ENCODE data around the gene TMEFF2. TPM values are rescaled to one million over a fixed set of nuclear protein-coding genes. Genes with fewer than 3 reads are reported as not detected.

Gene TMEFF2
- total and polyA plus RNA-seq, 2 of the 4 experiments (the other 2 are of a cell fraction) = 1.3 to 3.0 TPM

- ATAC-seq (ENCODE audit: low read depth) (no peak), DNase-seq (no peak)
- no peak overlapping the region for H2AK9ac ChIP-seq (replicated peaks; ENCODE audit: low read depth, low read length, poor library complexity)
- no peak overlapping the region for H2BK120ac ChIP-seq (ENCODE audit: low read depth, low read length)
- no peak overlapping the region for H4K5ac ChIP-seq (ENCODE audit: low read depth, low read length)
- H4K91ac ChIP-seq (ENCODE audit: insufficient read depth, low read depth, low read length) = no peak overlapping the region
- no peak overlapping the region for H3K14ac ChIP-seq (replicated peaks; ENCODE audit: low read depth, low read length)
- no peak overlapping the region for H3K9ac ChIP-seq (ENCODE audit: low read depth, low read length)
- H4K8ac ChIP-seq (ENCODE audit: low read depth in 2 of 2, low read length in 2 of 2) = no peak overlapping the region
- no peak overlapping the region for H2BK5ac ChIP-seq (ENCODE audit: low read depth, low read length, poor library complexity, severe bottlenecking)
- no peaks in the 10 kb centered on the region for H3K9me3 ChIP-seq (ENCODE audit: control insufficient read depth, insufficient read depth, low read length)
- H3K9me1 ChIP-seq (ENCODE audit: insufficient read depth, low read length) = no peaks in the 10 kb centered on the region
- no peak overlapping the region for H2AK5ac ChIP-seq (ENCODE audit: low read depth, low read length)
- in situ Hi-C loops (cut with MboI; ENCODE audit: low sequenced_read_pairs) (no loop called here), dilution Hi-C loops (cut with HindIII; ENCODE audit: low sequenced_read_pairs, unreplicated experiment) (no loop called here), intact Hi-C loops (cut with micrococcal nuclease) (no loop called here)
- H2BK15ac ChIP-seq (ENCODE audit: low read depth, low read length) = no peak overlapping the region
- H3K4me1 ChIP-seq (ENCODE audit: control insufficient read depth, insufficient read depth, low read length) = peaks cover 10% of the 10 kb centered on the region
- no peak overlapping the region for H2AFZ ChIP-seq (replicated peaks; ENCODE audit: low read length, poor library complexity)
- POLR2A ChIA-PET (ENCODE audit: unreplicated experiment) = interaction anchor here (0.9 kb wide), 1 partner anchor 11 kb away, joined by 3 read pairs; no protein-coding TSS in a partner anchor
- no peak overlapping the region for H3K18ac ChIP-seq (ENCODE audit: low read depth, low read length)
- no peak overlapping the region for H3K4me3 ChIP-seq (ENCODE audit: insufficient read depth, low read depth, low read length)
- no TSS peak for BruUV-seq (replicated peaks)
- CTCF ChIA-PET = no interaction called here
- WGBS, 2 experiments (ENCODE audit: extremely low coverage in 2 of 2, insufficient read length in 1 of 2) = no CpG with 5 or more reads among the region's 1 CpG
- no peak overlapping the region for H3K23ac ChIP-seq (ENCODE audit: low read depth, low read length)
- no peaks in the 10 kb centered on the region for H4K20me1 ChIP-seq (ENCODE audit: insufficient read depth, low read length)
- H3K27me3 ChIP-seq (ENCODE audit: control insufficient read depth, insufficient read depth, low read length) = no peaks in the 10 kb centered on the region
- H3K4me2 ChIP-seq (ENCODE audit: low read depth, low read length) = no peak overlapping the region
- no peaks in the 10 kb centered on the region for H3K36me3 ChIP-seq (ENCODE audit: control insufficient read depth, insufficient read depth, low read length)
- no peak overlapping the region for H3K4ac ChIP-seq (ENCODE audit: low read depth, low read length)
- no peaks in the 10 kb centered on the region for H3K79me1 ChIP-seq (ENCODE audit: low read depth in 1 of 2, low read length in 2 of 2)
- H3K56ac ChIP-seq (ENCODE audit: extremely low read depth, insufficient read depth, low read length) = no peak overlapping the region
- no peak overlapping the region for H3K27ac ChIP-seq (ENCODE audit: insufficient read depth, low read length)
- no peak overlapping the region for H2BK20ac ChIP-seq (ENCODE audit: low read depth, low read length)
- TF ChIP-seq RCOR1 (IDR thresholded peaks at IDR 0.05; ENCODE audit: insufficient replicate concordance, low read length) = no peak
- no peak for TF ChIP-seq CTCF (conservative IDR thresholded peaks at IDR 0.05; ENCODE audit: low read depth, low read length)
These were observed 249.1 kb downstream of the TMEFF2 start for GRCh38 chr2:191945623-191946022.

Data from IMR-90 (cell line).